ENCODE results near the gene GNB1. TPM values are rescaled to one million over a fixed set of nuclear protein-coding genes. Genes with fewer than 3 reads are reported as not detected.

GNB1 gene
- total RNA-seq, 1 experiment from 2014 or later, result 611 TPM

DNA sequence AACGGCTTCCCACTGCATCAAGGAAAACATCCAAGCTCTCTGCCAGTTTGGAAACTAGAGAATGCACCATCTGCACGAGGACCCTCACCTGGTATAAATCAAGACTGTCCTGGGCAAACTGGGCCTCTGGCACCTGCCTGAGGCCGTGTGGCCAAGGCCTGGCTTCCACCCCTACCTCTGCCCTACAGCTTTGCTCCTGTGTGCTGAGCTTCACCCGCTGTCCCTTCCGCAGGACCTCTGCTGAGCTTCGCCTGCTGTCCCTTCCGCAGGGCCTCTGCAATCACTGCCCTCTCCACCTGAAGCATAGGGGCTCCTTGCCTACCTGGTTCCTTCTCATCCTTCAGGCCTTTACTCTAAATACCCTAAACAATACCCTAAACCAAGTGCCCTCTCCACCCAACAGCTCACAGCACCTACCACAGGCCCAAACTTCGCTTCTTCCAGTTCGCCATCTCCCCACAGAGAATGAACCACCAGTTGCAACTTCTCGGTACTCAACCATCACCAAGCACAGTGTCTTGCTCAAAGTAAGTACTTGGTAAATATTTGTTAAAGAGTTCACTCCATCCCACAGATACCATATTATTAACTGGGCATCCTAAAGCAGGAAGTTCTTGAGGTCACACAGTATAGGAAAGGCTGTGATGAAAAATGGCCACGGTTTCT lies 18.4 kb downstream of the GNB1 start:
- DNase-seq (ENCODE audit: low spot score), result no peak
- no peaks in the 10 kb centered on the region for H3K4me1 ChIP-seq (ENCODE audit: insufficient read depth, low read length, poor library complexity, severe bottlenecking)
- intact Hi-C loops (cut with micrococcal nuclease; ENCODE audit: unreplicated experiment), result no loop called here
- no peak overlapping the region for H3K4me3 ChIP-seq (ENCODE audit: low read depth, low read length, poor library complexity, severe bottlenecking)
- no peak overlapping the region for H3K27ac ChIP-seq (ENCODE audit: low read depth, low read length, poor library complexity, severe bottlenecking)
- no peak for TF ChIP-seq EZH2 (IDR thresholded peaks at IDR 0.05; ENCODE audit: borderline replicate concordance, low read depth, low read length, poor library complexity, severe bottlenecking)
- TF ChIP-seq, protein P1, sequence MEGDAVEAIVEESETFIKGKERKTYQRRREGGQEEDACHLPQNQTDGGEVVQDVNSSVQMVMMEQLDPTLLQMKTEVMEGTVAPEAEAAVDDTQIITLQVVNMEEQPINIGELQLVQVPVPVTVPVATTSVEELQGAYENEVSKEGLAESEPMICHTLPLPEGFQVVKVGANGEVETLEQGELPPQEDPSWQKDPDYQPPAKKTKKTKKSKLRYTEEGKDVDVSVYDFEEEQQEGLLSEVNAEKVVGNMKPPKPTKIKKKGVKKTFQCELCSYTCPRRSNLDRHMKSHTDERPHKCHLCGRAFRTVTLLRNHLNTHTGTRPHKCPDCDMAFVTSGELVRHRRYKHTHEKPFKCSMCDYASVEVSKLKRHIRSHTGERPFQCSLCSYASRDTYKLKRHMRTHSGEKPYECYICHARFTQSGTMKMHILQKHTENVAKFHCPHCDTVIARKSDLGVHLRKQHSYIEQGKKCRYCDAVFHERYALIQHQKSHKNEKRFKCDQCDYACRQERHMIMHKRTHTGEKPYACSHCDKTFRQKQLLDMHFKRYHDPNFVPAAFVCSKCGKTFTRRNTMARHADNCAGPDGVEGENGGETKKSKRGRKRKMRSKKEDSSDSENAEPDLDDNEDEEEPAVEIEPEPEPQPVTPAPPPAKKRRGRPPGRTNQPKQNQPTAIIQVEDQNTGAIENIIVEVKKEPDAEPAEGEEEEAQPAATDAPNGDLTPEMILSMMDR (conservative IDR thresholded peaks at IDR 0.05; ENCODE audit: low read depth, low read length), result no peak
- peaks cover 29% of the 10 kb centered on the region for H3K36me3 ChIP-seq (ENCODE audit: insufficient read depth, low read length, poor library complexity, severe bottlenecking)
- POLR2A ChIA-PET (ENCODE audit: low non-redundant PET), result no interaction called here
- no peaks in the 10 kb centered on the region for H3K27me3 ChIP-seq (replicated peaks; ENCODE audit: insufficient read depth, low read depth, low read length, poor library complexity)
- CTCF ChIA-PET, result no interaction called here
- BruUV-seq (replicated peaks), result no TSS peak
- H3K9me3 ChIP-seq (ENCODE audit: low read depth, low read length, poor library complexity, severe bottlenecking), result no peaks in the 10 kb centered on the region

DNA sequence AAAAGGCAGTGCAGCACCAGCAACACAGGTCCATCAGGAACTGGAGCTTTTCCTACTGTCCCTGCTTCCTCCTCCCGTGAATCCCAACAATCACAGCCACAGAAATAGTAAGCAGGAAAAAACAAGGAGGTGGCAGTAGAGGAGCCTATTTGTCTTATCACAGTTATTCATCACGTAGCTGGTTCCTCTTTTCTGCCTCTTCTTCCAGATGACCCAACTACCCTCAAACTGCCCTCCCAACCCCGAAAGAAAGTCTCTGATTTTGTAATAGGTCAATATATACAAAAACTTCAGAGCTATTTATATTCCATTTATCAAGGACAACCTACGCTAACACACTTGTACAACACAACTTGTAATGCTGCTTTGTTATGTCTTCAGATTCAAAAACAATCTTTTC lies 21.4 kb downstream of the GNB1 start:
- no peak overlapping the region for H3K4me3 ChIP-seq (ENCODE audit: low read depth, low read length, poor library complexity, severe bottlenecking)
- H3K27me3 ChIP-seq (replicated peaks; ENCODE audit: insufficient read depth, low read depth, low read length, poor library complexity), result no peaks in the 10 kb centered on the region
- intact Hi-C loops (cut with micrococcal nuclease; ENCODE audit: unreplicated experiment), result no loop called here
- DNase-seq (ENCODE audit: low spot score), result no peak
- no peaks in the 10 kb centered on the region for H3K9me3 ChIP-seq (ENCODE audit: low read depth, low read length, poor library complexity, severe bottlenecking)
- peaks cover 8% of the 10 kb centered on the region for H3K36me3 ChIP-seq (ENCODE audit: insufficient read depth, low read length, poor library complexity, severe bottlenecking)
- no peaks in the 10 kb centered on the region for H3K4me1 ChIP-seq (ENCODE audit: insufficient read depth, low read length, poor library complexity, severe bottlenecking)
- H3K27ac ChIP-seq (ENCODE audit: low read depth, low read length, poor library complexity, severe bottlenecking), result no peak overlapping the region
- no TSS peak for BruUV-seq (replicated peaks)
- ChIA-PET CTCF (no interaction called here), POLR2A (ENCODE audit: low non-redundant PET) (interaction anchor here (0.6 kb wide), 1 partner anchor 33 kb away, joined by 5 read pairs; no protein-coding TSS in a partner anchor)
- TF ChIP-seq, protein P1 (conservative IDR thresholded peaks at IDR 0.05; ENCODE audit: low read depth, low read length), result no peak
- TF ChIP-seq EZH2 (IDR thresholded peaks at IDR 0.05; ENCODE audit: borderline replicate concordance, low read depth, low read length, poor library complexity, severe bottlenecking), result no peak

DNA sequence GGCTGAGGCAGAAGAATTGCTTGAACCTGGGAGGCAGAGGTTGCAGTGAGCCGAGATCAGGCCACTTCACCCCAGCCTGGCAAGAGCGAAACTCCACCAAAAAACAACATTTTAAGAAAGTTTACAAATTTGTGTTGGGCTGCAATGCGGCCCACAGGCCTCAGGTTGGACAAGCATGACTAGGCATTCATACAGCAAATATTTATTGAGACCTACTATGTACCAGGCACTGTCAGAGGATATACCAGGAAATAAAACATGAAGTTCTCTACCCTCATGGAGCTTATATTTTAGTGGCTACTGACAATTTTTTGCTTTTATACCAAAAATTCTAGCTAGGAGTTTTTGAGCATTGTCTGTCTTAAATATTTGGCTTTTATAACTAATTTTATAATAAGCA lies 23.7 kb downstream of the GNB1 start:
- Histone ChIP-seq H3K27me3 (replicated peaks; ENCODE audit: insufficient read depth, low read depth, low read length, poor library complexity) (no peaks in the 10 kb centered on the region), H3K27ac (ENCODE audit: low read depth, low read length, poor library complexity, severe bottlenecking) (no peak overlapping the region), H3K36me3 (ENCODE audit: insufficient read depth, low read length, poor library complexity, severe bottlenecking) (peaks cover 3% of the 10 kb centered on the region), H3K9me3 (ENCODE audit: low read depth, low read length, poor library complexity, severe bottlenecking) (no peaks in the 10 kb centered on the region), H3K4me1 (ENCODE audit: insufficient read depth, low read length, poor library complexity, severe bottlenecking) (peaks cover 5% of the 10 kb centered on the region), H3K4me3 (ENCODE audit: low read depth, low read length, poor library complexity, severe bottlenecking) (no peak overlapping the region)
- intact Hi-C loops (cut with micrococcal nuclease; ENCODE audit: unreplicated experiment), result no loop called here
- TF ChIP-seq EZH2 (IDR thresholded peaks at IDR 0.05; ENCODE audit: borderline replicate concordance, low read depth, low read length, poor library complexity, severe bottlenecking), result no peak
- TF ChIP-seq, protein P1 (conservative IDR thresholded peaks at IDR 0.05; ENCODE audit: low read depth, low read length), result no peak
- BruUV-seq (replicated peaks), result no TSS peak
- ChIA-PET POLR2A (ENCODE audit: low non-redundant PET) (no interaction called here), CTCF (no interaction called here)
- DNase-seq (ENCODE audit: low spot score), result no peak
